GM13977 (cell line): ENCODE data around the gene MADD.

Source experiments
- DNase-seq: peaks from one replicate; pipeline ENCODE4 v3.0.0; 2012; ENCODE audit warnings: low spot score
- in situ Hi-C: fragments of 300-500 bp; cut with MboI; formaldehyde crosslinking; loops from one replicate; pipeline ENCODE4 v1.12.0; 2022; ENCODE audit warnings: low sequenced_read_pairs, low pct_unique_long_range_greater_than_20kb, mixed read lengths, inconsistent platforms; ENCODE audit not compliant: unreplicated experiment
- TF ChIP-seq, protein P1 (sequence below): IDR thresholded peaks from 2 replicates; pipeline ENCODE4 v1.5.1; 2012; ENCODE audit warnings: mild to moderate bottlenecking, control low read depth; ENCODE audit not compliant: insufficient read depth; ENCODE audit errors: extremely low read depth, missing control alignments

MADD gene

GRCh38 chr11:47242596-47243192 lies 27.2 kb upstream of the MADD start:
- TF ChIP-seq, protein P1, sequence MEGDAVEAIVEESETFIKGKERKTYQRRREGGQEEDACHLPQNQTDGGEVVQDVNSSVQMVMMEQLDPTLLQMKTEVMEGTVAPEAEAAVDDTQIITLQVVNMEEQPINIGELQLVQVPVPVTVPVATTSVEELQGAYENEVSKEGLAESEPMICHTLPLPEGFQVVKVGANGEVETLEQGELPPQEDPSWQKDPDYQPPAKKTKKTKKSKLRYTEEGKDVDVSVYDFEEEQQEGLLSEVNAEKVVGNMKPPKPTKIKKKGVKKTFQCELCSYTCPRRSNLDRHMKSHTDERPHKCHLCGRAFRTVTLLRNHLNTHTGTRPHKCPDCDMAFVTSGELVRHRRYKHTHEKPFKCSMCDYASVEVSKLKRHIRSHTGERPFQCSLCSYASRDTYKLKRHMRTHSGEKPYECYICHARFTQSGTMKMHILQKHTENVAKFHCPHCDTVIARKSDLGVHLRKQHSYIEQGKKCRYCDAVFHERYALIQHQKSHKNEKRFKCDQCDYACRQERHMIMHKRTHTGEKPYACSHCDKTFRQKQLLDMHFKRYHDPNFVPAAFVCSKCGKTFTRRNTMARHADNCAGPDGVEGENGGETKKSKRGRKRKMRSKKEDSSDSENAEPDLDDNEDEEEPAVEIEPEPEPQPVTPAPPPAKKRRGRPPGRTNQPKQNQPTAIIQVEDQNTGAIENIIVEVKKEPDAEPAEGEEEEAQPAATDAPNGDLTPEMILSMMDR: no peak
- in situ Hi-C loops: no loop called here
- no peak for DNase-seq

- in situ Hi-C loops: no loop called here
- no peak for DNase-seq
- TF ChIP-seq, protein P1: no peak
Measured at GRCh38 chr11:47243454-47243853, 26.5 kb upstream of the MADD start.

DNA sequence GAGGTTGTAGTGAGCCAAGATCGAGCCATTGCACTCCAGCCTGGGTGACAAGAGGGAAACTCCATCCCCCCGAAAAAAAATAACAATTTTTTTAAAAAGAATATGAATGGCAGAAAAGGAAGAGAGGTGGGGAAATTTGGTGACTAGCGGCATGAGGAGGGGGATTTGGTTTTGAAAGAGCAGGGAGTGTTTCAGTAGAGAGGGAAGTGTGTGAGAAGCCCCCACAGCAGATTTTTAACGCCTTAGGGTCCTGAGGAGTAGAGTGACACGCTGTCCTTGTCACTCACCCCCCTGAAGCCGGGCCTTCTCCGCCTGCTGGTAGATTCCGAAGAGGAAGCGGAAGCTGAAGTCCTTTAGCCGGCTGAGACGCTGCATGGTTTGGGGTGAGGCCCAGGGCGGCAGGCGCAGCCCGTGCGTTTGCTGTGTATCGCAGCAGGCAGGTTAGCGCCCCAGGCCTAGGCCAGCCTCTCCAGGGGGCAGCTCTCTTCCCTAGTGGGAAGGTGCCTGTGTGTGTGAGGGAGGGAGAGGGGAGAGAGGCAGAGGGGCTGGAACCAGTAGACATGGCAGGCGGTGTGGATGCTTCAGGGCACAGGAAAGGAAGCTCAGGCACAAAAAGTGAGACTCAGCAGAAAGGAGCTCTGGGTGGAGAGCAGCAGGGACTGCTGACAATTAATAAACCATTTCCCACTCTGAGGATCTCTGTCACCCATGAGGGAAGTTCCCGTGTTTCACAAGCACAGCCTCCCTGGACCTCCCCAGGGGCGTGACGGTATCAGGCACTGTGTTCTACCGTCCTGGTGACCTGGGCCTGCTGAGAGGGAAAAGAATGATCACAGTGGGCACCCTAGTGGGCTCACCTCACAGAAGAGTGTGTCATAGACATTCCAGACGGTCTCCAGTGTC lies 25.2 kb upstream of the MADD start:
- no peak for DNase-seq
- in situ Hi-C loops: no loop called here
- TF ChIP-seq, protein P1: no peak

DNA sequence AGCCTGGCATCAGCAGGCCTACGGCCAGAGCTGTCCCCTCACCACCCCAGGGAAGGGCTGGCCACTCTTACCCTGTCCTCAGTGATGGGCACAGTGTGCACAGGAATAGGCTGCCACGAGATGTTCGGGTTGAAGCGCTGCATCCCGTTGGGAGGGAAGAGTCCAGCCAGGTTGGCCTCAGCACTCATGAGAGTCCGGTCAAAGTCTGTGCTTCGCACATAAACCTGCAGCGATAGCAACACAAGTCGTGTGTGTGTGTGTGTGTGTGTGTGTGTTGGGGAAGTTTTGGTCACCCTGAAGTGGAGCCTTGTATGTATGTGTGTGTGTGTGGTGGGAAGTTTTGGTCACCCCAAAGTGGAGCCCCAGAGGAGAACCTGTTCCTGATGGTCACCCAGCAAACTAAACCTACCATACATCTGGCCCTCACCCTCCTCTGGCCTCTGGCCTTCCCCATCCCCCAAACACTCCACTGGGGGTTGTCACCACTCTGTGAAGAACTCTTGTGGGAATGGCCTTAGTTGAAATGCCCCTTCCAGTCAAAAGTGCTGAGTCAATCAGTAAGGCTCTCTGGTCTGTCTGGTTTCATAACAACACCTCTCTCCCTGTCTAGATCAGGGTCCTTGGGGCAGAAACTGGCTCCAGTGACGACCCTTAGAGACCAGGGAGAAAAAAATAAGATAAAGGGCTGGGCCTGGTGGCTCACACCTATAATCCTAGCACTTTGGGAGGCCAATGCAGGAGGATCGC lies 24.1 kb upstream of the MADD start:
- DNase-seq: no peak
- TF ChIP-seq, protein P1: no peak
- in situ Hi-C loops: no loop called here

DNA sequence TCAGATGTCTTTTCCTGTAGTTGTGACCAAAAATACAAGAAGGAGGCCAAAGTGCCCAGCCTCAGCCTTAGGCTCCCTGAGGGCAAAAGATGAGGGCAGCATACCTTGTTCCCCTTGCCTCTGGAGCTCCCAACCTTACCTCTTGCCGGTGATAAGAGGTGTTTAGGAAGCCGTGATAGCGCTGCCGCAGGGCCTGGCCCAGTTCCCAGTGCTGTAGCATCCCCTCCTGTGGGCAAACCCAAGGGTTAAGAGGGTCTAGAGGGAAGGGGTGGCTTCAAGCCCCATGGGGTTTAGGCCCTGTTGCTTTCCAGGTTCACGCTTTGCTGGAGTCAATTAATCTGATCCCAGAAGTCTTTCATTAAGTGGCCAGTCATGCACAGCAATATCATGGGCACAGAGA lies 22.4 kb upstream of the MADD start:
- TF ChIP-seq, protein P1: no peak
- in situ Hi-C loops: no loop called here
- DNase-seq: no peak

DNA sequence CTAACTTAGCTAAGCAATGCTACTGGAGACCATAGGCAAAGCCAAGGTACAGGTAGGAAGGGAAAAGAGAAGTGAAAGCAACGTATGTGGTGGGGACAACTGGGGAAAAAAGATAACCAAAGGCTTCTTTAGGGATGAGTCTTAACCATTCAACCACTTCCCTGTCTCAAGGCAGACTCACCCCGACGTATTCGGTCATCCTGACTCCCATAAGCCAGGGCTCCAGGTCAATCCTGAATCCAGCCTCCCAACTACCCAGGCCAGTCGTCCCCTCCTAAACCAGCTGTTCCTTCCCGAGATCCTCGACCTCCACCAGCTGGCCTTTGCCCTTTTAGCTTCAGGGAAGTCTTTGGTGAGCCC lies 21.6 kb upstream of the MADD start:
- in situ Hi-C loops: no loop called here
- TF ChIP-seq, protein P1: no peak
- no peak for DNase-seq
